Right lobe of liver (tissue), 4 donors: ENCODE data around the gene SLC25A47.

Experiments used
- CTCF ChIP-seq, 4 donors: fragments of 200-600 bp in 3 of 4; fragments of 450-650 bp in 1 of 4; IDR thresholded peaks; one replicate each; pipeline versions ENCODE4 v1.5.1 to v1.8.0; 2016 to 2022; ENCODE audit warnings: antibody characterized with exemption in 4 of 4, mild to moderate bottlenecking in 2 of 4
- POLR2A ChIP-seq: fragments of 450-650 bp; IDR thresholded peaks from one replicate; pipeline ENCODE4 v1.6.1; 2017; ENCODE audit warnings: antibody characterized with exemption, mild to moderate bottlenecking
- donor health status: DM: no; HTN: no; CAD: no.
- donor health status: DM: no; HTN: no; CAD: no.
- donor health status: DM: no; HTN: yes; CAD: no.

- TF ChIP-seq CTCF (IDR thresholded peaks at IDR 0.05) (no peak), POLR2A (no peak)
Measured at GRCh38 chr14:100274250-100274649, 48.9 kb upstream of the SLC25A47 start.
